Esophagus (tissue), 2 donors: Measurements from ENCODE around the gene PRKX. TPM values are rescaled to one million over a fixed set of nuclear protein-coding genes. Genes with fewer than 3 reads are reported as not detected.
"Not testable (repeated sequence)": the region's sequence is repeated elsewhere in the genome, so short reads cannot be mapped to it uniquely, and the experiment has no call there.

Experiments used
- H3K27ac ChIP-seq, 2 donors: one replicate each; pipeline ENCODE4 v1.5.1; 2013; ENCODE audit warnings: low read depth in 2 of 2, mild to moderate bottlenecking in 2 of 2, inconsistent platforms in 1 of 2, low read length in 1 of 2, moderate library complexity in 1 of 2
- H3K27me3 ChIP-seq, 2 donors: one replicate each; pipeline ENCODE4 v1.6.1; 2013; ENCODE audit warnings: low read length in 2 of 2, control low read depth in 1 of 2, mild to moderate bottlenecking in 1 of 2; ENCODE audit not compliant: insufficient read depth in 2 of 2, control insufficient read depth in 1 of 2
- H3K36me3 ChIP-seq, 2 donors: one replicate each; pipeline ENCODE4 v1.6.1; 2013; ENCODE audit warnings: low read length in 1 of 2; ENCODE audit not compliant: control insufficient read depth in 2 of 2, insufficient read depth in 2 of 2
- H3K4me1 ChIP-seq, 2 donors: one replicate each; pipeline ENCODE4 v1.6.1; 2013; ENCODE audit warnings: low read length in 1 of 2; ENCODE audit not compliant: control insufficient read depth in 2 of 2, insufficient read depth in 2 of 2
- H3K4me3 ChIP-seq, 2 donors: one replicate each; pipeline ENCODE4 v1.5.1; 2013; ENCODE audit warnings: low read length in 2 of 2, mild to moderate bottlenecking in 2 of 2, low read depth in 1 of 2, moderate library complexity in 1 of 2
- H3K9me3 ChIP-seq, 2 donors: one replicate each; pipeline ENCODE4 v1.6.1; 2013; ENCODE audit warnings: mild to moderate bottlenecking in 2 of 2, low read depth in 1 of 2, low read length in 1 of 2, moderate library complexity in 1 of 2; ENCODE audit not compliant: control insufficient read depth in 2 of 2, insufficient read depth in 1 of 2
- WGBS, 2 donors: extraction: QIAGEN DNeasy Blood & Tissue Kit; methylation state at CpG; one replicate each; pipeline ENCODE4 v1.1.7; 2013; 5-methylcytosine and 5-hydroxymethylcytosine counted together
- polyA plus RNA-seq, 2 donors: library from polyadenylated mRNA; stranded (reverse); fragments of 200-250 nt; gene quantifications; one replicate each; pipeline ENCODE4 v1.2.3, GENCODE V29; 2013
- donor health status: healthy with polysubstance abuse.
- donor health status: Bipolar disorder and iron deficiency.

PRKX gene
- polyA plus RNA-seq, 2 donors: 5.6 to 15.4 TPM

GRCh38 chrX:3712051-3712869 is 1.2 kb downstream of the PRKX start:
- 3 to 13% methylated on average over 39 of the region's 39 CpGs for WGBS, 2 donors
- Histone ChIP-seq H3K27ac (peak overlapping the region; percentile 84 to 94), H3K27me3 (no peaks in the 10 kb centered on the region), H3K4me1 (no peaks in the 10 kb centered on the region), H3K36me3 (no peaks in the 10 kb centered on the region), H3K4me3 (peak overlapping the region; percentile 79 to 90), H3K9me3 (no peaks in the 10 kb centered on the region)

- no peaks in the 10 kb centered on the region for H3K9me3 ChIP-seq
- H3K4me1 ChIP-seq: no peaks in the 10 kb centered on the region
- no peaks in the 10 kb centered on the region for H3K36me3 ChIP-seq
- no peaks in the 10 kb centered on the region for H3K27me3 ChIP-seq
- 25 to 43% methylated on average over 16 of the region's 16 CpGs for WGBS, 2 donors
- H3K4me3 ChIP-seq: peak overlapping the region; percentile 79 to 90
- H3K27ac ChIP-seq: peak overlapping the region; percentile 84 to 94
Observed at GRCh38 chrX:3711331-3711917, 2.0 kb downstream of the PRKX start.

- not testable (repeated sequence) for H3K27me3 ChIP-seq, H3K4me1 ChIP-seq, H3K36me3 ChIP-seq, H3K9me3 ChIP-seq, H3K4me3 ChIP-seq
- H3K27ac ChIP-seq: peak overlapping the region in 1 of 2 donors; percentile 29
- 48 to 49% methylated on average over 6 to 7 of the region's 8 CpGs for WGBS, 2 donors
Observed at GRCh38 chrX:3707673-3708274, 5.7 kb downstream of the PRKX start.

- Histone ChIP-seq H3K9me3 (no peaks in the 10 kb centered on the region), H3K4me1 (no peaks in the 10 kb centered on the region), H3K36me3 (no peaks in the 10 kb centered on the region), H3K27me3 (no peaks in the 10 kb centered on the region), H3K4me3 (no peak overlapping the region), H3K27ac (no peak overlapping the region)
- 88 to 94% methylated on average over 11 of the region's 11 CpGs for WGBS, 2 donors
Observed at GRCh38 chrX:3706481-3706880, 7.0 kb downstream of the PRKX start.

GRCh38 chrX:3703251-3703650 is 10.2 kb downstream of the PRKX start:
- not testable (repeated sequence) for H3K27me3 ChIP-seq, H3K27ac ChIP-seq, H3K36me3 ChIP-seq, H3K4me3 ChIP-seq, H3K9me3 ChIP-seq, H3K4me1 ChIP-seq
- 85 to 94% methylated on average over 3 of the region's 3 CpGs for WGBS, 2 donors

GRCh38 chrX:3702095-3702494 is 11.4 kb downstream of the PRKX start:
- H3K4me3 ChIP-seq, H3K27me3 ChIP-seq, H3K9me3 ChIP-seq, H3K36me3 ChIP-seq, H3K4me1 ChIP-seq: not testable (repeated sequence)
- 35 to 43% methylated on average over 3 of the region's 3 CpGs for WGBS, 2 donors
- peak overlapping the region; percentile 31 to 63 for H3K27ac ChIP-seq

GRCh38 chrX:3701445-3701928 is 12.0 kb downstream of the PRKX start:
- H3K4me1 ChIP-seq, H3K4me3 ChIP-seq, H3K9me3 ChIP-seq, H3K36me3 ChIP-seq, H3K27me3 ChIP-seq: not testable (repeated sequence)
- WGBS, 2 donors: 89 to 91% methylated on average over 10 of the region's 10 CpGs
- H3K27ac ChIP-seq: peak overlapping the region; percentile 31 to 63

- Histone ChIP-seq H3K36me3 (no peaks in the 10 kb centered on the region), H3K27ac (peak overlapping the region; percentile 2 to 66), H3K4me1 (no peaks in the 10 kb centered on the region), H3K27me3 (no peaks in the 10 kb centered on the region), H3K4me3 (no peak overlapping the region), H3K9me3 (no peaks in the 10 kb centered on the region)
- 19 to 38% methylated on average over 9 of the region's 9 CpGs for WGBS, 2 donors
Observed at GRCh38 chrX:3699821-3700381, 13.5 kb downstream of the PRKX start.

- H3K4me3 ChIP-seq: no peak overlapping the region
- no peaks in the 10 kb centered on the region for H3K9me3 ChIP-seq
- peak overlapping the region; percentile 20 to 27 for H3K27ac ChIP-seq
- no peaks in the 10 kb centered on the region for H3K4me1 ChIP-seq
- 35 to 67% methylated on average over 16 of the region's 16 CpGs for WGBS, 2 donors
- no peaks in the 10 kb centered on the region for H3K36me3 ChIP-seq
- no peaks in the 10 kb centered on the region for H3K27me3 ChIP-seq
Observed at GRCh38 chrX:3697701-3698279, 15.7 kb downstream of the PRKX start.
